Stimulated activated CD8-positive, alpha-beta memory T cell treated with anti-CD3 and anti-CD28 coated beads, Interleukin-7, amount 100 ng/mL, for 1 hour (primary cell): Measurements from ENCODE around the gene PMM1.
"Not testable (repeated sequence)": the region's sequence is repeated elsewhere in the genome, so short reads cannot be mapped to it uniquely, and the experiment has no call there.

ENCODE experiments used
- DNase-seq, 2 donors: peaks; one replicate each; pipeline ENCODE4 v3.0.0-alpha.2; 2020; ENCODE audit warnings: low read depth in 2 of 2

The PMM1 gene

DNA sequence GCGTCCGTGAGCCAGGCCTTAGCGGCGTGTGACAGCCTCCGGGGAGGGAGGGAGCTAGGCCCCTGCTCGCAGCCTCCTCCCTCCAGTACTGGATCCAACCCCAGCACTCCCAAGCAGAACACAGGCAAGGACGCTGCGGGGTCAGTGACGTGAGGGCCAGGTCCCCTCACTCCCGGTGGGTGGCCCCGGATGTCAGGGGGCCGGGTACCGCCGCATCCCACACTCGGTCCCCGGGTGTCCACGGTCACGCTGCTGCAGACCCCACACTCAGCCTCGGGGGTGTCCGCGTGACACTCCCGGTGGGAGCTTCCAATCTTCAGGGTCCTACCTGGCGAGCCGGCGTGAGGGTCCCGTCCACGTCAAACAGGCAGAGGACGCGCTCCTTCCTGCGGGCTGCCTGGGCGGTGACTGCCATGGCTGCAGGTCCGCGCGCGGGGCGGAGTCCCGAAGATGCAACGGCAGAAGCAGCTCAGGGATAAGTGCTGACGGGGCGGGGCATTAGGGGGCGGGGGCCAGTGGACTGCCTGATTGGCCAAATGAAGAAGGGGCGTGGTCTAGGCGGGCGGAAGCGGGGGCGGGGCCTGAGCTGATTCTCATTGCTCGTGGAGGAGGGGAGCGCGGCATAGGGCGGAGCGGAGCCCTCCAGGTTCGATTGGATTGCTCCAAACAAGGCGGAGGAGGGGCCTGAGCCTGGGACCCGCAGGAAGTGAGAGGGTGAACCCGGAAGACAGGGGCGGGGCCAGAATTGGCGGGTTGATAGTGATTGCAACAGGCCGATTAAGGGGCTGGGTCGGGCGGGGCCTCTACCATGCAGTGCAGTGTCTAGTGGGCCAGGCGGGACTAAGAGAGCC lies at the start of gene PMM1:
TSS of gene PMM1 (minus strand) at position 450 of the 851 bp plus-strand sequence. CDS start at position 415, 35 bp downstream.
- DNase-seq, result peak; percentile 100

DNA sequence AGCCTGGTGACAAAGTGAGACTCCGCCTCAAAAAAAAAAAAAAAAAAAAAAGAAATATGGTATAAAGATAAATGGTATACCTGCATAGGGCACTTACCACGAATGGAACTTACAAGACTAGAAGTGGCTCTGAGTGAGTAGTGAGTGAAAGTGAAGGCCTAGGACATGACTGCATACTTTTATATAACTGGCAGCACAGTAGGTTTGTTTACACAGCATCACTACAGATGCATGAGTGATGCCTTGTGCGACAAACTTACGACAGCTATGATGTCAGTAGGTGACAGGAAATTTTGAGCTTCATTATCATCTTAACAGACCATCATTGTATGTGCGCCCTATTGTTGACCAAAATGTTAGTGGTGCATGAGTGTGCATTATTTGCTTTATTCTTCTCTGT lies 49.1 kb upstream of the PMM1 start:
- DNase-seq, result no peak

- DNase-seq, result no peak
Observed at GRCh38 chr22:41638124-41638523, 48.5 kb upstream of the PMM1 start.

- DNase-seq, result not testable (repeated sequence)
Observed at GRCh38 chr22:41637623-41638022, 48.0 kb upstream of the PMM1 start.

DNA sequence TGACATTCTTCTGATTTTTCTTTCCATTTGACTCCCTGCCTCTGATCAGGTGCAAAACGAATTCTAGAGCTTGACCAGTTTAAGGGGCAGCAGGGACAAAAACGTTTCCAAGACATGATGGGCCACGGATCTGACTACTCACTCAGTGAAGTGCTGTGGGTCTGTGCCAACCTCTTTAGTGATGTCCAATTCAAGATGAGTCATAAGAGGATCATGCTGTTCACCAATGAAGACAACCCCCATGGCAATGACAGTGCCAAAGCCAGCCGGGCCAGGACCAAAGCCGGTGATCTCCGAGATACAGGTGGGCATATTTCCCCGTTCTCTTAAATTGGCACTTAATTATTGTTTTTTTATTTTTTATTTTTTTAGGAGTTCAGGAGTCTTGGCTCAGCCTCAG lies 46.8 kb upstream of the PMM1 start:
- no peak for DNase-seq

DNA sequence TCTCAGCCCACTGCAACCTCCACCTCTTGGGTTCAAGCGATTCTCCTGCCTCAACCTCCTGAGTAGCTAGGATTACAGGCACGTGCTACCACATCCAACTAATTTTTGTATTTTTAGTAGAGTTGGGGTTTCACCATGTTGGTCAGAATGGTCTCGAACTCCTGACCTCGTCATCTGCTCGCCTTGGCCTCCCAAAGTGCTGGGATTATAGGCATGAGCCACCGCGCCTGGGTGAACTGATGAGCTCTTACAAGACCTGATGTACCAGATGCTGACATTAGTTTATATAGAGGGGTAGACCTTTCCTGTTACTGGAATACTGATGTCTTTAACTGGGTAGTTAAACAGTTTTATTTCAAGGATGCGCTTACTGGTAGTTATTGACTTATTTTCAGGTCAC lies 45.0 kb upstream of the PMM1 start:
- not testable (repeated sequence) for DNase-seq

GRCh38 chr22:41631615-41632014 lies 42.0 kb upstream of the PMM1 start:
- DNase-seq, result not testable (repeated sequence)

DNA sequence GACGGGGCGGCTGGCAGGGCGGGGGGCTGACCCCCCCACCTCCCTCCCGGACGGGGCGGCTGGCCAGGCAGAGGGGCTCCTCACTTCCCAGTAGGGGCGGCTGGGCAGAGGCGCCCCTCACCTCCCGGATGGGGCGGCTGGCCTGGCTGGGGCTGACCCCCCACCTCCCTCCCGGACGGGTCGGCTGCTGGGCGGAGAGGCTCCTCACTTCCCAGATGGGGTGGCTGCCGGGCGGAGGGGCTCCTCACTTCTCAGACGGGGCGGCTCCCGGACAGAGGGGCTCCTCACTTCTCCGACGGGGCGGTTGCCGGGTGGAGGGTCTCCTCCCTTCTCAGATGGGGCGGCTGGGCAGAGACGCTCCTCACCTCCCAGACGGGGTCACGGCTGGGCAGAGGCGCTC lies 41.5 kb upstream of the PMM1 start:
- DNase-seq, result not testable (repeated sequence)

DNA sequence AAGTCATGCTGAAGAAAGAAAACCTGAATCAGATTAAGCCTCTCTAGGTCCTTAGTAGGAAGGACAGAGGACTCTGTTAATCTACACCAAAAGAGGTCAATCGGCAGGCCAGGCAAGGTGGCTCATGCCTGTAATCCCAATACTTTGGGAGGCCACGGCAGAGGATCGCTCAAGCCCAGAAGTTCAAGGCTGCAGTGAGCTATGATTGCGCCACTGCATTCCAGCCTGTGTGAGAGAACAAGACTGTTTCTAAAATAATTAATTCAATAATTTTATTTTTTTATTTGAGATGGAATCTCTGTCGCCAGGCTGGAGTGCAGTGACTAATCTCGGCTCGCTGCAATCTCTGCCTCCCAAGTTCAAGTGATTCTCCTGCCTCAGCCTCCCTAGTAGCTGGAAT lies 35.9 kb upstream of the PMM1 start:
- no peak for DNase-seq

DNA sequence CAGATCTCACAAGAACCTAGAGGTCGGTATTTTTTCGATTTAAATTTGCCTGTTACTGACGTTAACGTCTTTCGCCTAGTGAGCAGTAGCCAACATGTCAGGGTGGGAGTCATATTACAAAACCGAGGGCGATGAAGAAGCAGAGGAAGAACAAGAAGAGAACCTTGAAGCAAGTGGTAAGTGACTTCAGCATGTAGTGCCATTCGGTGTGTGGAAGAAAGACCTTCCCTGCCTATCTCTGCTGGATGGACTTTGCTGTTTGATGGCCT lies 32.2 kb upstream of the PMM1 start:
- no peak for DNase-seq

DNA sequence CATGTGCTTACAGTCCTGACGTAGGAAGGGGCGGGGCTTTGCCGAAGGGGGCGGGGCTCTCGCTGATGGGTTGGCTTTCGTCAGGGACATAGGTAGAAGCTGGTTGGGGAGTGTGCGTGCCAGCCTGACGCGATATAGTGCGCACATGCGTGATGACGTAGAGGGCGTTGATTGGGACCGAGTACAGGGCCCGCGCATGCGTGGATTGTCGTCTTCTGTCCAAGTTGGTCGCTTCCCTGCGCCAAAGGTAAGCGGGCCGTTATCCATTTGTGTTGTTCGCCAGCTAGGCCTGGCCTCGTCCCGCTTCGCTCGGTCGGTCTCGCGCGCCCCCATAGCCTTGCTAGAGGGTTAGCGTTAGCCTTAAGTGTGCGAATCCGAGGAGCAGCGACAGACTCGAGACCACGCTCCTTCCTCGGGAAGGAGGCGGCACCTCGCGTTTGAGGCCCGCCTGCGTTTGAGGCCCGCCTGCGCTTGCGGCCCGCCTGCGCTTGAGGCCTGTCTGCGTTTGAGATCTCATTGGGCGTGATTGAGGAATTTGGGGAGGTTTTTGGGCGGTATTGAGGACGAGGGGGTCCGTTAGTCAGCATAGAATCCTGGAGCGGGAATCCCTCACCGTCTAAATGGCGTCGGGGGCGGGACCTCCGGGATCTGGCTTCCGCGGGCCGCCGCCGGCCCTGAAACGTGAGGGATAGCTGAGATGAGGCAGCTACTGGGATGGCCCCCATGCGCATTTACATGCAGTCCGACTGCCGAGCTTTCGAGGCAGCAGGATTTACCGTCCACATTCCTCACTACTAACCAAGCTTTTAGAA lies 31.7 kb upstream of the PMM1 start, which contains the start of gene XRCC6:
TSS of gene XRCC6 (plus strand) at position 197 of the 812 bp plus-strand sequence. CDS start 710 bp downstream, outside the sequence.
- DNase-seq, result peak; percentile 100

DNA sequence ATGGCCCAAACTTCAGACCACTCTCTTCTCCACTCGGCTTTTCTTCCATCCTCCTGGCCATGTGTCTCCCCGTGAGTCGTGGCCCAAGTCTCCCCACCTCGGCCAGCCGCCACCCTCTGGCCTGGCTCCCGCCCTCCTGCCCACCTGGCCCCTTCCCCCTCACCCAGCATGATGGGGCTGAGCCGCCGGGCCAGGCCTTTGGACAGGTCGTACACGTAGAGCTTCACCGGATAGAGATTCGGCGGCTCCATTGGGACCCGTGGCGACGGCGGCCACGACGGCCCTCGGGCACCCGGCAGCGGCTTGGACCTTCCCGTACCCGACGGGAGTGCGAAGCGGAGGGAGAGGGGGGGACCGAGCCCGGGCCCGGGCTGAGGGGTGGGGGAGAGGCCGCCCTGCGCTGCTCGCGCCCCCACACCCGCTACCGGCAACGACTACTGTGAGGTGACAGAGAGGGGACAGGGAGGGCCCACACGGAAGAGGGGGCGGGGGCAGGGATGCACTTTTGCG lies 31.0 kb upstream of the PMM1 start, which contains the start of gene DESI1:
TSS of gene DESI1 (minus strand) at position 455 of the 510 bp plus-strand sequence. CDS start at position 251, 204 bp downstream.
- DNase-seq, result peak in 1 of 2 donors; percentile 5

- no peak for DNase-seq
Observed at GRCh38 chr22:41619979-41620588, 30.4 kb upstream of the PMM1 start.

DNA sequence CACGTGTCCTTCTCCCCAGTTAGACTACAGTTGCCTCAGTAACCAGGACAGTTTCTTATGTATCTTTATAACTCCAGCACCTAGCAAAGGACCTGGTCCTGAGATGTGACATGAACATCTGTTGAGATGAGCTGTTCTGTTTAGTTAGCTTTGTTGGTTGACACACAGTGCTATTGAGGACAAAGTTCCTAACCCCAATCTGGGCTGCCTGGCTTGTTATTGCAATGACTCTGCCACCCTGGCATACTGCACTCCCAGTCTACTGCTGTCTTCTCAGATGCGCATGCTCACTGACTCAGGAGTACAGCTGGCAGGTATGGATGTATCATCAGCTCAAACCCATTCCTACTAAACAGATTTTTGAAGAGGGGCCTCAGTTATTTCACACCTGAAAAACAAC lies 23.8 kb upstream of the PMM1 start:
- DNase-seq, result no peak

DNA sequence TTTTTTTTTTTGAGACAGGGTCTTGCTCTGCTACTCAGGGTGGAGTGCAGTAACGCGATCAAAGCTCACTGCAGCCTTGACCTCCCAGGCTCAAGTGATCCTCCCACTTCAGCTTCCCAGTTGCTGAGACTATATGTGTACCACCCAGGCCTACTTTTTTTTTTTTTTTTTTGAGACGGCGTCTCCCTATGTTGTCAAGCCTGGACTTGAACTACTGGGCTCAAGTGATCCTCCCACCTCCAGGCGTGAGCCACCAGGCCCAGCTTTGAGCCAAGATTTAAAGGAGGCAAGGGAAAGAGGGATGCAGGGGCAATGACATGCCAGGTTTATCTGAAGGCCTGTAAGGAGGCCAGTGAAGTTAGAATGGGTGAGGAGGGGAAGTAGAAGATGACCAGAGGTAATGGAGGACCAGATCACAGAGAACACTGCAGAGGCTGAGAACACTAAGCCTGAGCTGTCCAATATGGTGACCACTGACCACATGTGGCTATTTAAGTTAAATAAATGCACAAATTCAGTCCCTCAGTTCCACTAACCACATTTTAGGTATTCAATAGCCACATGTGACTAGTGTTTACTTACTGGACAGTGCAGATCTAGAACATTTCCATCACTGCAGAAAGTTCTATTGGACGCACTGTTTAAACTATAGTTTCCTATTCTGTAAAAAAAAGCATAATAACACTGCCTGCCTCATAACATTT lies 23.1 kb upstream of the PMM1 start:
- DNase-seq, result no peak

DNA sequence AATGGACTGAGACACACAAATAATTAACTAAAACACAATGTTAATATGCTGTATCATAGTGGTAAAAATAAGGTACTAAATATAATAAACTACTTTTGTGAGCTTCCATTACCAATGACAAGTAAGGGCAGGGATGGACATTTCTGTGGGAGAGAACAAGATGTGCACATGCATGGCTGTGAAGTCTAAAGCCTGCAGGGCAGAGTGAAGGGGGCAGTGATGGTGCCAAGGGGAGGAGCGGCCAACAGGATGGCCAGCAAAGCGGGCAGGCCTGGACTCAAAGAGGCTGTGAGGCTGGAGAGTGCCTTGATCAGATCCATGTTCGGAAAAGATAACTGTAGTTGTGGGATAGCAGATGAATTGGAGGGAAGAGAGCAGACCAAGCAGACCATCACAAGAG lies 18.7 kb upstream of the PMM1 start:
- DNase-seq, result no peak

DNA sequence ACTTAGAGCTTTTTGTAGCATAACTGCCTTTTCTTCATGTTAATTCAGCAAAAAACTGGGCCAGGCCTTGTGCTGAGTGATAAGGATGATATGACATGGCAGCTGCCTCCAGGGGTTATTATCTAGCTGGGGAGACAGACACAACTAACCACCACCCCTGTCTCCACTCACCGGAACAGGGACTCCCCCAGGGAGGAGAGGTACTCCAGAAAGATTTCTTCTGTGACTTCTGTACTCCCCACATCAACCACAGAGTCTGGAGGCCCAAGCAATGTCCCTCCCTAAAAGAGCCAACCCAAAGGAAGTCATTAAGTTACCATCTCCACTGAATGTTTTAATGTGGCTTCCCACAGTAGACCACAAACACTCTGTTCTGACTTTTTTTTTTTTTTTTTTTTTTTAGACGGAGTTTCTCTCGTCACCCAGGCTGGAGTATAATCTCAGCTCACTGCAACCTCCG lies 14.3 kb upstream of the PMM1 start:
- no peak for DNase-seq

- no peak for DNase-seq
Observed at GRCh38 chr22:41600976-41601375, 11.3 kb upstream of the PMM1 start.

DNA sequence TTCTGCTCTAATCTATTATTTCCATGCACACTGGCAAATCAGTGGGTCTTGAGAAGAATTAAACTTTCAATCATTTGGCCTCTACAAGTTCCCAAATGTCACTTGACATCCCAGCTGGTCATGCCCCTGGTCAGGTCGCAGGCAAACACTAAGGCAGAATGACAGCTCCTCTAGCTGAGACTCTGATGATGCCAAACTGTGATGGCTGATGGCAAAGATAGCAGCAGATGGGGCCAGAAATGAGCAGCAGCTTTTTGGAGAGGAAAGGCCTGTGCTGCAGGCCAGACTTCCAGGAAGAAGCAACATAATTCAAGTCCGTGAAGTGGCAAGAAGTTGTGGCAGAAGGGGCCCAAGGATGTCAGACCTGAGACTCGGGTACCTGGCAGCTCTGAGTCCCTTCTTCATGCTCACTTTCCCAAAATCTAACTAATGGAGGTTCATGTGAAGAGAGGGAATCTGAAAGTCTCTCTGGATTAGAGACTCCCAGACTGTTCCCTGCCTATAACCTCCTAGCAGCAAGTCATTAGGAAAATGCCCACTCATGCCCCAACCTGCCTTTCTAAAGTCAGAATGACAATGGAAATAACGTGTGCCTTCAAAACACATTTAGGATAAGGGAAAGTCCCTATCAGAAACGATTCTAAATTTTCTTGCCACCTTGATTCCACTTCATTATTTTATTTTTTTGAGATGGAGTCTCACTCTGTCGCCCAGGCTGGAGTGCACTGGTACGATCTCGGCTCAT lies 9.4 kb upstream of the PMM1 start:
- DNase-seq, result no peak

DNA sequence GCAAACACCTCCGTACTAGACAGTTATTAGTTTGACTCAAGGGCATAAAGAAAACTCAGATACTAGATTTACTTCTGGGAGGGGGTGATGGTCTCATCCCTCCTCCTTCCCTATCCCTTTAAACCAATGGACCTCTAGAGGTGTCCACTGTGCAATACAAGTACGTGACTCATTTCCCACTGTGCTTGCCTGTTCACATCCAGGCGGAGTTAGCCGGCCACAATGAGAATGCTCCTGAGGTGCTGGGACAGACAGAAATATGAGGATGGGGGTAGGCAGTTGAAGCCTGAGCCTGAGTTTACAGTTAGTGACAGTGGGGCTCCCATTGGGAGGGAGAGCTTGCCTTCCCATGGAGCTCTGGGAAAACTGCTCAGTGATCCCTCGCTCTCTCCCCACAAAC lies 8.4 kb upstream of the PMM1 start:
- DNase-seq, result no peak

GRCh38 chr22:41597635-41597953 lies 8.0 kb upstream of the PMM1 start:
- no peak for DNase-seq
